Measurements from ENCODE around the gene RAB9A.

Gene RAB9A

GRCh38 chrX:13697976-13698375 is 9.0 kb downstream of the RAB9A start:
- H3K4me3 ChIP-seq (ENCODE audit: low read depth, low read length) = no peak overlapping the region
- DNase-seq (ENCODE audit: low read depth) = no peak
- TF ChIP-seq MAX (IDR thresholded peaks at IDR 0.05; ENCODE audit: low read depth, low read length) (no peak), CTCF (IDR thresholded peaks at IDR 0.05; ENCODE audit: low read depth, low read length) (no peak), POLR2A (IDR thresholded peaks at IDR 0.05; ENCODE audit: extremely low read depth, insufficient read length) (no peak), MYC (IDR thresholded peaks at IDR 0.05; ENCODE audit: low read depth, low read length) (no peak)

GRCh38 chrX:13698432-13698831 is 9.5 kb downstream of the RAB9A start:
- H3K4me3 ChIP-seq (ENCODE audit: low read depth, low read length) = no peak overlapping the region
- TF ChIP-seq CTCF (IDR thresholded peaks at IDR 0.05; ENCODE audit: low read depth, low read length) = no peak
- no peak for TF ChIP-seq MYC (IDR thresholded peaks at IDR 0.05; ENCODE audit: low read depth, low read length)
- no peak for TF ChIP-seq POLR2A (IDR thresholded peaks at IDR 0.05; ENCODE audit: extremely low read depth, insufficient read length)
- TF ChIP-seq MAX (IDR thresholded peaks at IDR 0.05; ENCODE audit: low read depth, low read length) = no peak
- DNase-seq (ENCODE audit: low read depth) = no peak

GRCh38 chrX:13699183-13699826 is 10.4 kb downstream of the RAB9A start:
- DNase-seq (ENCODE audit: low read depth) = no peak
- TF ChIP-seq POLR2A (IDR thresholded peaks at IDR 0.05; ENCODE audit: extremely low read depth, insufficient read length) = no peak
- no peak for TF ChIP-seq MAX (IDR thresholded peaks at IDR 0.05; ENCODE audit: low read depth, low read length)
- no peak for TF ChIP-seq CTCF (IDR thresholded peaks at IDR 0.05; ENCODE audit: low read depth, low read length)
- no peak for TF ChIP-seq MYC (IDR thresholded peaks at IDR 0.05; ENCODE audit: low read depth, low read length)
- H3K4me3 ChIP-seq (ENCODE audit: low read depth, low read length) = no peak overlapping the region

GRCh38 chrX:13700380-13700779 is 11.5 kb downstream of the RAB9A start:
- H3K4me3 ChIP-seq (ENCODE audit: low read depth, low read length) = no peak overlapping the region
- TF ChIP-seq MAX (IDR thresholded peaks at IDR 0.05; ENCODE audit: low read depth, low read length) = no peak
- no peak for TF ChIP-seq MYC (IDR thresholded peaks at IDR 0.05; ENCODE audit: low read depth, low read length)
- TF ChIP-seq CTCF (IDR thresholded peaks at IDR 0.05; ENCODE audit: low read depth, low read length) = no peak
- no peak for TF ChIP-seq POLR2A (IDR thresholded peaks at IDR 0.05; ENCODE audit: extremely low read depth, insufficient read length)
- DNase-seq (ENCODE audit: low read depth) = no peak

- H3K4me3 ChIP-seq (ENCODE audit: low read depth, low read length) = no peak overlapping the region
- TF ChIP-seq MYC (IDR thresholded peaks at IDR 0.05; ENCODE audit: low read depth, low read length) = no peak
- TF ChIP-seq CTCF (IDR thresholded peaks at IDR 0.05; ENCODE audit: low read depth, low read length) = no peak
- no peak for TF ChIP-seq MAX (IDR thresholded peaks at IDR 0.05; ENCODE audit: low read depth, low read length)
Observed at GRCh38 chrX:13702111-13702789, 13.3 kb downstream of the RAB9A start.

More at GRCh38 chrX:13702111-13702789, 13.3 kb downstream of the RAB9A start:
- no peak for DNase-seq (ENCODE audit: low read depth)
